Activated naive CD4-positive, alpha-beta T cell treated with anti-CD3 and anti-CD28 coated beads for 36 hours (primary cell): ENCODE measurements around the gene CGNL1. TPM values are rescaled to one million over a fixed set of nuclear protein-coding genes. Genes with fewer than 3 reads are reported as not detected.
A peak's percentile ranks its signal among the peaks of the same experiment; 100 is the strongest.

Source experiments
- CTCF ChIA-PET: fragments of 350-600 bp; sonication (Branson Sonifier 250); formaldehyde crosslinking; loops from one replicate; lab custom pipeline; 2021; ENCODE audit warnings: antibody characterized with exemption; lab: Charles Lee
- DNase-seq: peaks from one replicate; pipeline ENCODE4 v3.0.0-alpha.2; 2020
- H3K27ac Mint-ChIP-seq: one replicate; pipeline ENCODE4 v1.8.0; 2021; ENCODE audit warnings: mild to moderate bottlenecking, mixed read lengths
- H3K27me3 Mint-ChIP-seq: one replicate; pipeline ENCODE4 v1.8.0; 2021; ENCODE audit warnings: low read depth, mixed read lengths
- H3K36me3 Mint-ChIP-seq: one replicate; pipeline ENCODE4 v1.8.0; 2021; ENCODE audit warnings: low read depth, mixed read lengths
- H3K4me1 Mint-ChIP-seq: one replicate; pipeline ENCODE4 v1.8.0; 2021; ENCODE audit warnings: low read depth, mixed read lengths
- H3K4me3 Mint-ChIP-seq: one replicate; pipeline ENCODE4 v1.8.0; 2021; ENCODE audit warnings: mild to moderate bottlenecking, moderate library complexity, mixed read lengths
- H3K9me3 Mint-ChIP-seq: one replicate; pipeline ENCODE4 v1.8.0; 2021; ENCODE audit warnings: mixed read lengths
- intact Hi-C: fragments of 100-400 bp; cut with micrococcal nuclease; formaldehyde crosslinking; loops from one replicate; pipeline ENCODE4 v1.15.1; 2023
- total RNA-seq, 2 experiments: library from RNA; stranded (reverse); gene quantifications; one replicate each; pipeline ENCODE4 v1.2.3, GENCODE V29; 2021

The CGNL1 gene
- total RNA-seq, 2 experiments from 2014 or later: not detected

DNA sequence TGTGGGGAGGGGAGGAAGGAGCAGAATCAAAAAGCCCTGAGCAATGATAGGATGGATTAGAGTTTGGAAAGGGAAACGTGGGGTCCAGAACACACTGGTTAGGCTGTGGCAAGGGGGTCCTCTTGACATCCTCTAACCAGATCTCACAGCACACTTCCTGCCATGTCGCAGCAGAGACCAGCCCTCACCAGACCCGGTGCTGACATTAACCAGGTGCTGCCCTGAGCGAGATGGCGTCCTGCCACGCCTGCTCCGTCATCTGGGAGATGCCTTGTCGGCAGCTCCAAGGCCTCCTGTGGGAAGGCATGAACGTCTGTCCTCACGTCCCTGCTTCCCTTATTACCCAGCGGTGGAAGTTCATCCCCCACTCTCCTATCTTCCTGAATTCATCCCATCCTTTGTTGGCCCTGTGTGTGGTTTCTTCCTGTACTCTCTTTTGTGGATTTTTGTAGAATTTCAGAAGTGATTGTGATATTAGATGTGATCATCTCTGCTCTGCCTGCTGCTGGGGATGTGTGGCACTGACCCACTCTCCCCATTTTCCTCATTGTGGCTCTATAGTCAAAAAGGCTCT, 186.0 kb downstream of the CGNL1 start:
- no peaks in the 10 kb centered on the region for H3K9me3 Mint-ChIP-seq
- no peak overlapping the region for H3K4me3 Mint-ChIP-seq
- no peak for DNase-seq
- H3K27ac Mint-ChIP-seq: no peak overlapping the region
- no peaks in the 10 kb centered on the region for H3K36me3 Mint-ChIP-seq
- H3K27me3 Mint-ChIP-seq: no peaks in the 10 kb centered on the region
- intact Hi-C loops: loop anchor here (5.0 kb wide), 1 partner anchor 620 kb away; no protein-coding TSS in a partner anchor
- CTCF ChIA-PET: interaction anchor here (1.0 kb wide), 1 partner anchor 148 kb away, joined by 3 read pairs; no protein-coding TSS in a partner anchor
- peaks cover 42% of the 10 kb centered on the region for H3K4me1 Mint-ChIP-seq

DNA sequence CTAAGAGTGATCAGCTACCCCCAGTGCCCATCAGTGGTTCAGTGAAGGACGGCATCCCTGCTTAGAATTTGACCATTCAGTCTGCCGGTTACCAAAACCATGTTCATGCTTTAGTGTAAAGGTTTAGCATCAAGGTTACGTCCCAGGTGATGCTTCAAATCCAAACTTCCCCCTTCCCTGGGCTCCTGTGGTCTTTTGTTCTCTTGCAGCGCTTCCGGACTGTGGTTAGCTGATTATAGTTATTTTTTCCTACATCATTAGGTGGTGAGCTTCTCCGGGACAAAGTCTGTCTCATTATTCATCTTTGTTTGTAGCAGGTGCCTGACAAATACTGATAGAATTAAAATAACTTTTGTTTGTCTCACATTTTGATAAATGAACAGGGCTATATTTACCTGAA, 187.1 kb downstream of the CGNL1 start:
- intact Hi-C loops: loop anchor here (5.0 kb wide), 1 partner anchor 619 kb away; no protein-coding TSS in a partner anchor
- H3K27ac Mint-ChIP-seq: no peak overlapping the region
- peak; percentile 40 for DNase-seq
- CTCF ChIA-PET: no interaction called here
- no peak overlapping the region for H3K4me3 Mint-ChIP-seq
- H3K27me3 Mint-ChIP-seq: no peaks in the 10 kb centered on the region
- peaks cover 42% of the 10 kb centered on the region for H3K4me1 Mint-ChIP-seq
- H3K36me3 Mint-ChIP-seq: no peaks in the 10 kb centered on the region
- no peaks in the 10 kb centered on the region for H3K9me3 Mint-ChIP-seq

DNA sequence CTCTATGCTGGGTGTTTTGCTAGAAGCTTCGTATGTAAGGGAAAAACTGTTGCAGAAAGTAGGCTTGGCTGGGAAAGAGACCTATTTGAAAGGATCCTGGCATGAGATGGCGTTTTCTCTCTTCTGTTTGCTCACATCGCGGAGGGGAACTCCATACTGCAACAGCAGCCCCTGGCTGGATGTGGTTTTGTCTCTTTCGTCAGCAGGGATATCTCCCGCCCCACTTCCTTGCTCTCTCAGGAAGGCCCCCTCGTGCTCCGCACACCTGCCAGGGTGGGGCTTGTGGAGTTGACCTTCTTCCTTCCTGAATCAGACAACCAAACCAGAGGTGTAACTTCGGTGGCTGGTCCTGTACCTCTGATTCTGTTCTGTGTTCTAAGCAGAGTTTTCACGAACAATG, 189.0 kb downstream of the CGNL1 start:
- peaks cover 40% of the 10 kb centered on the region for H3K4me1 Mint-ChIP-seq
- peak overlapping the region; percentile 30 for H3K4me3 Mint-ChIP-seq
- H3K36me3 Mint-ChIP-seq: no peaks in the 10 kb centered on the region
- no peaks in the 10 kb centered on the region for H3K27me3 Mint-ChIP-seq
- CTCF ChIA-PET: interaction anchor here (0.6 to 1.2 kb wide), 2 partner anchors 20 to 1190 kb away, joined by 3 read pairs; no protein-coding TSS in a partner anchor
- peak overlapping the region; percentile 26 for H3K27ac Mint-ChIP-seq
- DNase-seq: peak; percentile 83
- intact Hi-C loops: loop anchor here (1.0 kb wide), 2 partner anchors 22 to 47 kb away; no protein-coding TSS in a partner anchor
- no peaks in the 10 kb centered on the region for H3K9me3 Mint-ChIP-seq

DNA sequence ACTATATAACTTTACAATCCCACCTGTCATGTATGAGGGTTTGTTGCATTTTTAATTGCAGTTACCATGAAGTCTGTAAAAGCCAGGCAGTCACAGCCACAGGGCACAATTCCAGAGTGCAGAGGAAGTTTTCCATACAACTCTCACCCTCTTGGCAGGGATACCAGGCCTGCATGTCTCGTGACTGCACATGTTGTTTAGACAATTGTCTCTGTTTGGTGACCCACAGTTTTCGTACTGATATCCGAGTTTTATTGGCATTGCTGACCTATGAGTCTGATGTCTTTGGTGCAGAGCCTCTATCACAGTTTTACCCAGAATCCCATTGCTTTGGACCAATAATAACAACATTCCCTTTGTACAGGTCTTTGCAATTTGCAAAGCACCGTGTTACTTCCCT, 190.5 kb downstream of the CGNL1 start:
- CTCF ChIA-PET: interaction anchor here (0.6 to 1.1 kb wide), 2 partner anchors 8 to 555 kb away, joined by 3 read pairs; no protein-coding TSS in a partner anchor
- H3K36me3 Mint-ChIP-seq: no peaks in the 10 kb centered on the region

DNA sequence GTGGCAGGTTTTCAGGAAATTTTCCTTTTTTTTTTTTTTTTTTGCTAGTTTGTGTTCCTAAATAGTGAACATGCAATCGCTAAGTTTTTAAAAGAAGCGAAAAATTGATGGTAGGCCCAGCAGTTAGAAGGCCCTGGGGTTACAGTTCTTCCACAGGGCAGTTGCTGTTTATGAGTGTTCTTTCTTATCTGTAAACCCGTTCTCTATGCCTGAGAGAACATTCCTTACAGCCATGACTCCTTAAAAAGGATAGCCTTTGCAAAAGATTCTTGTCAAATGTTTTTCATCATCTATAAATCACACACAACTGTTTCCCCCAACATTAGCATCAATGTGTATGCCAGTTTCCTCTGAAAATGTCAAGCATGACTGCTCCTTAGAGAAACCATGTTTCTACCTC, 191.6 kb downstream of the CGNL1 start:
- H3K27me3 Mint-ChIP-seq: no peaks in the 10 kb centered on the region
- no peaks in the 10 kb centered on the region for H3K9me3 Mint-ChIP-seq
- no peak overlapping the region for H3K27ac Mint-ChIP-seq
- intact Hi-C loops: no loop called here
- peaks cover 17% of the 10 kb centered on the region for H3K4me1 Mint-ChIP-seq
- no peak for DNase-seq
- H3K4me3 Mint-ChIP-seq: no peak overlapping the region
- CTCF ChIA-PET: no interaction called here
- no peaks in the 10 kb centered on the region for H3K36me3 Mint-ChIP-seq

More for the DNA sequence above, 190.5 kb downstream of the CGNL1 start:
- Mint-ChIP-seq H3K4me1 (peaks cover 27% of the 10 kb centered on the region), H3K9me3 (no peaks in the 10 kb centered on the region), H3K4me3 (no peak overlapping the region), H3K27ac (no peak overlapping the region), H3K27me3 (no peaks in the 10 kb centered on the region)
- intact Hi-C loops: no loop called here
- no peak for DNase-seq

DNA sequence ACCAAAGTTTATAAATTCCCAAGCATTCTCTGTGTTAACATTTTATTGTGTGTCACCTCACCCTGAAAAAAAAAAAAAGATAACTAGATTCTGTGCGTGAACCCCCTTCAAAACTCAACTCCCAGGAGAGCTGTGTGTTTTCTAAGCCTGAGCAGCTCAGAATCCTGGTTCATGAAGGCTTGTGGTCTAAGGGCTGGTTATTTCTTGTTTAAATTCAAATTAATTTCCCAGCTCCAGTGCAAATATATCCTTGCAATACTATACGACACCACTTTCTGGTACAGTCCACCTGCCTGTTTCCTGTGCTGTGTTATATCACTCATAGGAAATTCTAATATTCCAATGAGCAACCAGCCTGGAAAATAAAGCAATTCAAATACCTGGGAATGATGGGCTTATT, 192.0 kb downstream of the CGNL1 start:
- Mint-ChIP-seq H3K4me3 (no peak overlapping the region), H3K36me3 (no peaks in the 10 kb centered on the region), H3K27ac (no peak overlapping the region), H3K9me3 (no peaks in the 10 kb centered on the region), H3K27me3 (no peaks in the 10 kb centered on the region), H3K4me1 (peaks cover 14% of the 10 kb centered on the region)
- intact Hi-C loops: no loop called here
- CTCF ChIA-PET: interaction anchor here (1.4 kb wide), 1 partner anchor 8 kb away, joined by 5 read pairs; no protein-coding TSS in a partner anchor
- no peak for DNase-seq

DNA sequence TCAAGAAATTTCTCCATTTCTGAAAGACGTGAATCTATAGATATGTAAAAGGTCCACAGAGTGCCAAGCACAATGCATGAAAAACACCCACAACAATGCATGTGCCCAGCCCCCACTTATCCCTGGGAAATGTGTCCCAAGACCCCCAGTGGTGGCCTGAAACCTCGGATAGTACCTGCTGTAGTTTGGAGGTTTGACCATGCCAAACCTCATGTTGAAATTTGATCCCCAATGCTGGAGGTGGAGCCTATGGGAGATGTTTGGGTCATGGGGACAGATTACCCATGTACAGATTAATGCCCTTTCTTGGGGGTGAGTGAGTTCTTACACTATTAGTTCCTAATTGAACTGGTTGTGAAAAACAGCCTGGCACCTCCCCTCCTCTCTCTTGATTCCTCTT, 194.0 kb downstream of the CGNL1 start:
- CTCF ChIA-PET: no interaction called here
- Mint-ChIP-seq H3K9me3 (no peaks in the 10 kb centered on the region), H3K27me3 (no peaks in the 10 kb centered on the region), H3K4me1 (peaks cover 5% of the 10 kb centered on the region), H3K36me3 (no peaks in the 10 kb centered on the region), H3K27ac (no peak overlapping the region), H3K4me3 (no peak overlapping the region)
- no peak for DNase-seq
- intact Hi-C loops: no loop called here

DNA sequence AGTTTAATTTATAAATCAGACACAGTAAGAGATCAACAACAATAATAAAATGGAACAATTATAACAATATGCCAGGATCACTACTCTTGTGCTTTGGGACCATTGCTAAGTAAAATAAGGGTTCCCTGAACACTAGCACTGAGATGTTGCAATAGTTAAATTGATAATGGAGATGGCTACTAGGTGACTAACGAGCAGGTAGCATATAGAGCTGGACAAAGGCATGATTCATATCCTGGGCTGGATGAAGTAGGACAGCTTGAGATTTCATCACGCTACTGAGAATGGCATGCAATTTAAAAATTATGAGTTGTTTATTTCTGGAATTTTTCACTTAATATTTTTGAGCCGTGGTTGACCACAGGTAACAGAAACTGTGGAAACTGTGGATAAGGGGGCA, 194.7 kb downstream of the CGNL1 start:
- Mint-ChIP-seq H3K4me1 (no peaks in the 10 kb centered on the region), H3K27ac (no peak overlapping the region), H3K27me3 (no peaks in the 10 kb centered on the region), H3K4me3 (no peak overlapping the region), H3K9me3 (no peaks in the 10 kb centered on the region), H3K36me3 (no peaks in the 10 kb centered on the region)
- CTCF ChIA-PET: no interaction called here
- no peak for DNase-seq
- intact Hi-C loops: no loop called here

DNA sequence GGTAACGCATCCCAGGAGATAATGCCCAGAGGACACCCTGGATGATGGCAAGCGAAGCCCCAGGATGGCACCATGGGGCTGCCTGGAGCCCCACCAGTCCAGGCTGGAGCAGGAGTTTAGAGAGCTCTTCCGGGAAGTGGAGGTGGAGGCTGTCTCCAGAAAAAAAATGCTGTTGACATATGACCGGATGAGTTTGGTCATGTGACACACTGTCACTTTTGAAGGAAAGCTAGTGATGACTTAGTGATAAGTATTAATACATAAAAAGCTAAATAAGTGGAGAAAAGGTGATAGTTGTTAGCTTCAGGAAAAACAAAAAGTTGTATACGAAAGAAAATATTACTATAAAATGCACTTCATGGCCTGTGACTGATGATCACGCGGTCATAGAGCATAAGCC, 195.4 kb downstream of the CGNL1 start:
- Mint-ChIP-seq H3K36me3 (no peaks in the 10 kb centered on the region), H3K27me3 (no peaks in the 10 kb centered on the region), H3K9me3 (no peaks in the 10 kb centered on the region), H3K4me3 (no peak overlapping the region), H3K4me1 (no peaks in the 10 kb centered on the region), H3K27ac (no peak overlapping the region)
- CTCF ChIA-PET: interaction anchor here (0.7 kb wide), 1 partner anchor 79 kb away, joined by 3 read pairs; no protein-coding TSS in a partner anchor
- DNase-seq: no peak
- intact Hi-C loops: no loop called here

DNA sequence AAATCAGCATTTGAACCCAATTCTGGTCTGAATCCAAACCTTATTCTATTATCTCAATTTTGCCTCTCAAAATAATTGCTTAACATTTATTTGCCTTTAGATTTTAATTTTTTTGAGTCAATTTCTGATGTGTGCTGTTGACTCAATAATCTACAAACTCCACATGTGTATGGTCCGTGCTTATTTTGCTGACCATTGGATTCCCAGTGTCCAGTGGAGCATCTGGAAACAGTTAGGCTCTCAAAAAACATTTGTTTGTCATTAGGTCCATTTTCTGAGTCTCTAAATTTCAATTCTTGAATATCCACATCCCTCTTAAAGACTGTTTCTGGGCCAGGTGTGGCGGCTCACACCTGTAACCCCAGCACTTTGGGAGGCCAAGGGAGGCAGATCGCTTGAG, 196.2 kb downstream of the CGNL1 start:
- DNase-seq: no peak
- Mint-ChIP-seq H3K27me3 (no peaks in the 10 kb centered on the region), H3K27ac (no peak overlapping the region), H3K9me3 (no peaks in the 10 kb centered on the region), H3K4me3 (no peak overlapping the region), H3K4me1 (no peaks in the 10 kb centered on the region), H3K36me3 (no peaks in the 10 kb centered on the region)
- CTCF ChIA-PET: no interaction called here
- intact Hi-C loops: no loop called here

DNA sequence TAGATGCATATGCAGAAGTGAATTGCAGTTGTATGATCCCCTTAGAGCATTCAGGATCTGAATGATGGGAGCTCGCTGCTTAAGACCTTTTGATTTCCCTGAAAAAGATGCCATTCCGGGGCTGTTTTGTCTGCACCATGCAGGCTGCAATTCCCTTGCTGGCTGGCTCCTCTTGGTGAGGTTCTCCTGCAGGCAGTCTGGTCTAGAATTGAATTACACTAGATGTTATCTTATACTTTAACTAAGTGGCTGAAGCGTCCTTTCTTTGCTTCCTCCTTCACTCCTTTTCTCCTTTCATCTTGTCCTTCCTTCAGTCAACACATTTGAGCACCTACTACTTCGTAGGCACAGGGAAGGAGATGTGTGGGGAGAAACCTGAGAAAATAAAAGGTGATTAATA, 196.8 kb downstream of the CGNL1 start:
- intact Hi-C loops: no loop called here
- Mint-ChIP-seq H3K9me3 (no peaks in the 10 kb centered on the region), H3K4me3 (no peak overlapping the region), H3K36me3 (no peaks in the 10 kb centered on the region), H3K4me1 (no peaks in the 10 kb centered on the region), H3K27ac (no peak overlapping the region), H3K27me3 (no peaks in the 10 kb centered on the region)
- DNase-seq: no peak
- CTCF ChIA-PET: no interaction called here

DNA sequence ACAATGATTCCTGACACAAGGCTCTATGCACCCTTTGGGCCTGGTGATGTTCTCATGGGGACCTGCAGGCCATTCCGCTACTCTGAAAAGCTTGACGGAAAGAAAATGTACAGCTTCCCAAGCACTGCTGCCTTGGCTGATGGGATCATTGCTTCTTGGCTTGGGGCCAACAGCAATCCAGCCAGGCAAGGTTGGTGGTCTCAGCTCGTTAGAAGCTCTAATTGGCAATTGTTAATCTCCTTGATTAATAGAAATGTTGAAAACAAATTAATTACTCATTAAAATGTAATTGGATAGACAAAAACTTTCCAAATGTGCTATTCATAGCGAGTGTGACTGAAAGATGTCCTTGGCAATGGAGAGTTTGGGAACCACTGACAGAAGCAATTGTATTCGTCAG, 199.1 kb downstream of the CGNL1 start:
- Mint-ChIP-seq H3K4me3 (no peak overlapping the region), H3K9me3 (no peaks in the 10 kb centered on the region), H3K27me3 (no peaks in the 10 kb centered on the region), H3K36me3 (no peaks in the 10 kb centered on the region), H3K4me1 (no peaks in the 10 kb centered on the region), H3K27ac (no peak overlapping the region)
- DNase-seq: no peak
- intact Hi-C loops: no loop called here
- CTCF ChIA-PET: no interaction called here

DNA sequence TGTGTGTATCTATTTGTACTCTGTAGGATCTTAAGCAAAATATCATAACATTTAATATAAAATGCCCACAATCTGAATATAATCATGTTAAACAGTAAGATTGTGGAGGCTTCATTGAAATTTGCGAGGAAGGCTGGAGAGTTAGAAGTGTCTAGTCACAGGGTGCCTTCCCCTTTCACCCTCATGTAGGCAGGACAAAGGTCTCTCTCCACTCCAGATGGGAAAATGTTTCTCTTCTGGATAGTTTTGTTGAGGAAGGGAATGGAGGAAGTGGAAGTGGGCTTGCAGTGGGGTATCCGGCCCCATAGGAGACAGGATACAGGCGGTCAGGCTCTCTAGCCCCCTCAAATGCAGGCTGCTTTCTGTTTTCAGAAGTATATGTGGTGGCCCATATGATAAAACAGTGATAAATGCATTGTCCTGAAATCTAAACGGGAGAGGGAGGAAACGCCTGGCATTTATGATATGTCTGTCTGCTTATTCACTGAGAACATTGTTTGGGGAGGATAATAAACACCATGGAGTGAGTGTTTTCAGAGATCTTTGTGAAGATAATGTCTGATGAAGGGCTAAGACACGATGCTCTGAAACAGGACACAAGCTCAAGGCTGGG, 202.1 kb downstream of the CGNL1 start:
- intact Hi-C loops: no loop called here
- no peak overlapping the region for H3K4me3 Mint-ChIP-seq
- H3K27me3 Mint-ChIP-seq: no peaks in the 10 kb centered on the region
- peaks cover 2% of the 10 kb centered on the region for H3K36me3 Mint-ChIP-seq
- CTCF ChIA-PET: no interaction called here
- H3K27ac Mint-ChIP-seq: no peak overlapping the region
- peaks cover 7% of the 10 kb centered on the region for H3K9me3 Mint-ChIP-seq
- no peak for DNase-seq
- H3K4me1 Mint-ChIP-seq: no peaks in the 10 kb centered on the region
